Upper lobe of right lung (tissue), 1 donor: ENCODE results near the gene CLMP. TPM values are rescaled to one million over a fixed set of nuclear protein-coding genes. Genes with fewer than 3 reads are reported as not detected.
A peak's percentile ranks its signal among the peaks of the same experiment; 100 is the strongest.

Source experiments
- ATAC-seq: fragments of 200-7000 bp; cut with Tn5 transposase; one replicate; pipeline ENCODE4 v1.9.1; 2020; ENCODE audit warnings: mild to moderate bottlenecking, moderate library complexity
- DNase-seq: peaks from one replicate; pipeline ENCODE4 v3.0.0-alpha.2; 2020
- H3K27ac ChIP-seq: fragments of 200-600 bp; one replicate; pipeline ENCODE4 v1.8.0; 2022
- H3K27me3 ChIP-seq: fragments of 200-600 bp; one replicate; pipeline ENCODE4 v1.8.0; 2022; ENCODE audit warnings: mild to moderate bottlenecking
- H3K36me3 ChIP-seq: fragments of 200-600 bp; one replicate; pipeline ENCODE4 v1.8.0; 2022
- H3K4me1 ChIP-seq: fragments of 200-600 bp; one replicate; pipeline ENCODE4 v1.8.0; 2022
- H3K4me3 ChIP-seq: fragments of 200-600 bp; one replicate; pipeline ENCODE4 v1.8.0; 2022; ENCODE audit warnings: mild to moderate bottlenecking
- H3K9me3 ChIP-seq: fragments of 200-600 bp; one replicate; pipeline ENCODE4 v1.8.0; 2022
- CTCF ChIP-seq: fragments of 200-600 bp; IDR thresholded peaks from one replicate; pipeline ENCODE4 v1.8.0; 2022; ENCODE audit warnings: antibody characterized with exemption
- intact Hi-C: fragments of 100-400 bp; cut with DNase I; formaldehyde crosslinking; loops from one replicate; pipeline ENCODE4 v1.11.0; 2022
- total RNA-seq: library from RNA; stranded (reverse); fragmentation: NEBNext Ultra II Directional; extraction: Animal tissue kit (Norgen Biotek cat#: 25700); gene quantifications from one replicate; pipeline ENCODE4 v1.2.1, GENCODE V29; 2021
- donor health status: DM: no; HTN: yes; CAD: no; lungs with severe emphysema.

The CLMP gene
- total RNA-seq, 1 donor from 2014 or later, result 17.6 TPM

GRCh38 chr11:123227763-123228495 is 32.9 kb upstream of the CLMP start:
- no peak overlapping the region for H3K27ac ChIP-seq
- no peak for DNase-seq
- no peaks in the 10 kb centered on the region for H3K4me1 ChIP-seq
- no peaks in the 10 kb centered on the region for H3K9me3 ChIP-seq
- H3K27me3 ChIP-seq, result no peaks in the 10 kb centered on the region
- TF ChIP-seq CTCF, result no peak
- no peak overlapping the region for H3K4me3 ChIP-seq
- intact Hi-C loops, result no loop called here
- peak; percentile 55 for ATAC-seq
- H3K36me3 ChIP-seq, result no peaks in the 10 kb centered on the region

GRCh38 chr11:123221584-123221983 is 26.5 kb upstream of the CLMP start:
- no peaks in the 10 kb centered on the region for H3K4me1 ChIP-seq
- DNase-seq (no peak), ATAC-seq (no peak)
- H3K36me3 ChIP-seq, result no peaks in the 10 kb centered on the region
- H3K4me3 ChIP-seq, result no peak overlapping the region
- intact Hi-C loops, result no loop called here
- TF ChIP-seq CTCF, result no peak
- peak overlapping the region; percentile 67 for H3K27ac ChIP-seq
- no peaks in the 10 kb centered on the region for H3K27me3 ChIP-seq
- no peaks in the 10 kb centered on the region for H3K9me3 ChIP-seq

- DNase-seq, result no peak
- Histone ChIP-seq H3K4me1 (no peaks in the 10 kb centered on the region), H3K27ac (no peak overlapping the region), H3K36me3 (no peaks in the 10 kb centered on the region), H3K9me3 (no peaks in the 10 kb centered on the region), H3K27me3 (no peaks in the 10 kb centered on the region), H3K4me3 (no peak overlapping the region)
- TF ChIP-seq CTCF, result no peak
- peak; percentile 69 for ATAC-seq
- intact Hi-C loops, result no loop called here
These were observed 26.1 kb upstream of the CLMP start for GRCh38 chr11:123221096-123221561.

GRCh38 chr11:123219066-123219690 is 24.1 kb upstream of the CLMP start:
- Histone ChIP-seq H3K27ac (peak overlapping the region; percentile 55), H3K4me1 (no peaks in the 10 kb centered on the region), H3K9me3 (no peaks in the 10 kb centered on the region), H3K36me3 (no peaks in the 10 kb centered on the region), H3K27me3 (no peaks in the 10 kb centered on the region), H3K4me3 (no peak overlapping the region)
- no peak for DNase-seq
- no peak for TF ChIP-seq CTCF
- no peak for ATAC-seq
- intact Hi-C loops, result no loop called here

GRCh38 chr11:123218451-123218850 is 23.4 kb upstream of the CLMP start:
- TF ChIP-seq CTCF, result no peak
- H3K27me3 ChIP-seq, result no peaks in the 10 kb centered on the region
- intact Hi-C loops, result no loop called here
- no peaks in the 10 kb centered on the region for H3K9me3 ChIP-seq
- H3K4me3 ChIP-seq, result no peak overlapping the region
- no peak for DNase-seq
- no peaks in the 10 kb centered on the region for H3K4me1 ChIP-seq
- H3K36me3 ChIP-seq, result no peaks in the 10 kb centered on the region
- no peak overlapping the region for H3K27ac ChIP-seq
- ATAC-seq, result no peak
